Uterus (tissue), 2 donors: ENCODE measurements around the gene HOXB7.

Experiments used
- CTCF ChIP-seq, 4 experiments: fragments of 200-600 bp in 2 of 4; fragments of 450-650 bp in 2 of 4; sonication (generic) in 2 of 4; IDR thresholded peaks; one replicate each; pipeline ENCODE4 v1.5.1; 2016 to 2019; ENCODE audit warnings: antibody characterized with exemption in 4 of 4, mild to moderate bottlenecking in 2 of 4, moderate library complexity in 1 of 4
- POLR2A ChIP-seq, 2 donors: fragments of 450-650 bp; IDR thresholded peaks; one replicate each; pipeline ENCODE4 v1.6.1; 2016; ENCODE audit warnings: antibody characterized with exemption in 2 of 2, mild to moderate bottlenecking in 1 of 2, moderate library complexity in 1 of 2

GRCh38 chr17:48647103-48647962 is 36.5 kb upstream of the HOXB7 start:
- no peak for TF ChIP-seq CTCF (IDR thresholded peaks at IDR 0.05)
- no peak for TF ChIP-seq POLR2A (IDR thresholded peaks at IDR 0.05)
